Measurements from ENCODE around the gene RGS2.

Gene RGS2

DNA sequence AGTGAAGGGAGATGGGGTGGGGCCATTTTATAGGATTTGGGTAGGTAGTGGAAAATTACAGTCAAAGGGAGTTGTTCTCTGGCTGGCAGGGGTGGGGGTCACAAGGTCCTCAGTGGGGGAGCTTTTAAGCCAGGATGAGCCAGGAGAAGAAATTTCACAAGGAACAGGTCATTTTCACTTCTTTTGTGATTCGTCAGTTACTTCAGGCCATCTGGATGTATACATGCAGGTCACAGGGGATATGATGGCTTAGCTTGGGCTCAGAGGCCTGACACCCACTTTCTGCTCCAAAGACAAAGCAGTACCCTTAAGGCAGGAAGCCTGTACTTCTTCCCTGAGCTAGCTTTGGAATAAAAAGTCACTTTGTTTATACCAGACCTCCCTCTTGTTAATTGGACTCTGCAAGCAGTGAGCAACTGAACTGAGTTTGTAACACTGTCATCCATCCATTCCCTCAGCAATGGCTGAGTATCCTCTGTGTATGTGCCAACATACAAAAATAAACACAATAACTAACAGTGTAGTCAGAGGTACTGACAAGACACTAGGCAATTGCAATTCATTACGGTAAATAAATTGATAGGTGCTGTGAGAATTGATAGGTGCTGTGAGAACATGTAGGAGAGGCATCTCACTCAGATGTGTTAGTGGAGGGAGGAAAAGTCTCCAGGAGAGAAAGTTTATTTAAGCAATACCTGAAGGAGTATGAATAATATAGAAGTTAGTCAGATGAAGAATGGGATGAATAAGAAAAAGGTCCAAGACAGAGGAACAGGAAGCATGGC is 14.7 kb upstream of the RGS2 start:
- H3K27me3 ChIP-seq (replicated peaks; ENCODE audit: insufficient read depth, low read length): no peaks in the 10 kb centered on the region
- H3K27ac ChIP-seq (ENCODE audit: low read length): no peak overlapping the region
- no peaks in the 10 kb centered on the region for H3K4me1 ChIP-seq (ENCODE audit: low read length)
- H3K9me3 ChIP-seq (replicated peaks; ENCODE audit: insufficient read depth, low read length): no peaks in the 10 kb centered on the region
- DNase-seq: no peak
- H2AFZ ChIP-seq (ENCODE audit: low read length): no peak overlapping the region
- no peaks in the 10 kb centered on the region for H3K36me3 ChIP-seq (replicated peaks; ENCODE audit: insufficient read depth, low read length)
- no peak overlapping the region for H3K4me3 ChIP-seq (ENCODE audit: low read length)
- no peak overlapping the region for H3K9ac ChIP-seq (ENCODE audit: low read length)
- no peaks in the 10 kb centered on the region for H3K79me2 ChIP-seq (ENCODE audit: low read length)
- H4K20me1 ChIP-seq (ENCODE audit: insufficient read depth, low read length): no peaks in the 10 kb centered on the region
- no peaks in the 10 kb centered on the region for H3K9me2 ChIP-seq (replicated peaks; ENCODE audit: insufficient read depth, low read length)
- H3K4me2 ChIP-seq (ENCODE audit: low read depth, low read length): no peak overlapping the region
- H3F3A ChIP-seq (ENCODE audit: insufficient read depth, low read length): no peaks in the 10 kb centered on the region
- TF ChIP-seq EZH2 (optimal IDR thresholded peaks at IDR 0.05; ENCODE audit: low read depth, low read length) (no peak), EZH2phosphoT487 (IDR thresholded peaks at IDR 0.05; ENCODE audit: low read length) (no peak)
- TF ChIP-seq, protein P1, sequence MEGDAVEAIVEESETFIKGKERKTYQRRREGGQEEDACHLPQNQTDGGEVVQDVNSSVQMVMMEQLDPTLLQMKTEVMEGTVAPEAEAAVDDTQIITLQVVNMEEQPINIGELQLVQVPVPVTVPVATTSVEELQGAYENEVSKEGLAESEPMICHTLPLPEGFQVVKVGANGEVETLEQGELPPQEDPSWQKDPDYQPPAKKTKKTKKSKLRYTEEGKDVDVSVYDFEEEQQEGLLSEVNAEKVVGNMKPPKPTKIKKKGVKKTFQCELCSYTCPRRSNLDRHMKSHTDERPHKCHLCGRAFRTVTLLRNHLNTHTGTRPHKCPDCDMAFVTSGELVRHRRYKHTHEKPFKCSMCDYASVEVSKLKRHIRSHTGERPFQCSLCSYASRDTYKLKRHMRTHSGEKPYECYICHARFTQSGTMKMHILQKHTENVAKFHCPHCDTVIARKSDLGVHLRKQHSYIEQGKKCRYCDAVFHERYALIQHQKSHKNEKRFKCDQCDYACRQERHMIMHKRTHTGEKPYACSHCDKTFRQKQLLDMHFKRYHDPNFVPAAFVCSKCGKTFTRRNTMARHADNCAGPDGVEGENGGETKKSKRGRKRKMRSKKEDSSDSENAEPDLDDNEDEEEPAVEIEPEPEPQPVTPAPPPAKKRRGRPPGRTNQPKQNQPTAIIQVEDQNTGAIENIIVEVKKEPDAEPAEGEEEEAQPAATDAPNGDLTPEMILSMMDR (IDR thresholded peaks at IDR 0.05; ENCODE audit: low read length): no peak

DNA sequence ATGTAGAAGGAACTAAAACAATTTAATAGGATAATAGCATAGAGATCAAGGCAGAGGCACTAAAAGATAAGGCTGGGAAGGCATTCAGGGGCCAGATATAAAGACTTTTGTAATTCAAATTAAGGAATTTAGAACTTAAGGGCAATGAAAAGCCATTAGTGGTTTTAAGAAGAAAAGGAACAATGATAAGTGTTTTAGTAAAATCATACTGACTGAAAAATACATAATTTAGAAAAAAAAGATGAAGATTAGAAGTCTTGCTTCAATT is 14.1 kb upstream of the RGS2 start:
- H3K36me3 ChIP-seq (replicated peaks; ENCODE audit: insufficient read depth, low read length): no peaks in the 10 kb centered on the region
- no peaks in the 10 kb centered on the region for H3K4me1 ChIP-seq (ENCODE audit: low read length)
- H3K79me2 ChIP-seq (ENCODE audit: low read length): no peaks in the 10 kb centered on the region
- no peak overlapping the region for H2AFZ ChIP-seq (ENCODE audit: low read length)
- H3K27ac ChIP-seq (ENCODE audit: low read length): no peak overlapping the region
- no peaks in the 10 kb centered on the region for H3F3A ChIP-seq (ENCODE audit: insufficient read depth, low read length)
- TF ChIP-seq EZH2phosphoT487 (IDR thresholded peaks at IDR 0.05; ENCODE audit: low read length) (no peak), EZH2 (optimal IDR thresholded peaks at IDR 0.05; ENCODE audit: low read depth, low read length) (no peak)
- TF ChIP-seq, protein P1 (IDR thresholded peaks at IDR 0.05; ENCODE audit: low read length): no peak
- H3K4me3 ChIP-seq (ENCODE audit: low read length): no peak overlapping the region
- H3K27me3 ChIP-seq (replicated peaks; ENCODE audit: insufficient read depth, low read length): no peaks in the 10 kb centered on the region
- H3K9ac ChIP-seq (ENCODE audit: low read length): no peak overlapping the region
- DNase-seq: no peak
- H3K9me3 ChIP-seq (replicated peaks; ENCODE audit: insufficient read depth, low read length): no peaks in the 10 kb centered on the region
- H4K20me1 ChIP-seq (ENCODE audit: insufficient read depth, low read length): no peaks in the 10 kb centered on the region
- H3K9me2 ChIP-seq (replicated peaks; ENCODE audit: insufficient read depth, low read length): no peaks in the 10 kb centered on the region
- no peak overlapping the region for H3K4me2 ChIP-seq (ENCODE audit: low read depth, low read length)

DNA sequence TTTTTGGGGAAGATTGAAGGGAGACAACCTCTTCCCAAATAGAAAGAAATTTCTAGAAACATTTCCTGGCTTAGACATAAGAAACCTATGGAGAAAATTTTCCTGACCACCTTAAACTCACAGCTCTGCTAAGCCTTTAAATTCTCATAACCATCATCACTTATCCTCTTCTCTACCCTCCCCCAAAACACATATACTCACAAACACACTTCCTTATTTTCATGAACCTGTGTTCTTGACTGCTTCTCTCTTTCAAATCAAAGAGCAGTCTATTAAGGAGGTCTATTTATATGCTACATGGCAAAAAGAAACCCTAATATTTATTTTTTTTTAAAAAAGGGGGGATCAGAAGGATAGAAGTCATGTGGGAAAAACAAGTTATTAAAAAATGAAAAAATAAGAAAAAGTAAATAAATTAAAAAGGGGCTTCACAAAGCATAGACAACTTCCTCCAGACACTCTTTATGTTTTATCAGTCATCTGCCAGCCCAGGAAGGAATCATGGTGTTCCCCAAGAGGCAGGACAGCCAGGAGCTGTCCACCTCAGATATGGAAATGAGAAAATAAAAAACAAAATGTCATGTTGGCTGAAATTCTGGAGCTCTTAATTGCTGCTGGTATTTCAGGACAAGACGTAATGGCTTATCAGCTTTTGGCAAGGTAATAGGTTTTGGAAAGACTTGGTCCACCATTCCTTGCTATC is 12.8 kb upstream of the RGS2 start:
- H4K20me1 ChIP-seq (ENCODE audit: insufficient read depth, low read length): no peaks in the 10 kb centered on the region
- no peak for DNase-seq
- H3K4me1 ChIP-seq (ENCODE audit: low read length): no peaks in the 10 kb centered on the region
- H2AFZ ChIP-seq (ENCODE audit: low read length): no peak overlapping the region
- H3K27me3 ChIP-seq (replicated peaks; ENCODE audit: insufficient read depth, low read length): no peaks in the 10 kb centered on the region
- TF ChIP-seq EZH2phosphoT487 (IDR thresholded peaks at IDR 0.05; ENCODE audit: low read length) (no peak), EZH2 (optimal IDR thresholded peaks at IDR 0.05; ENCODE audit: low read depth, low read length) (no peak)
- TF ChIP-seq, protein P1 (IDR thresholded peaks at IDR 0.05; ENCODE audit: low read length): no peak
- no peaks in the 10 kb centered on the region for H3K36me3 ChIP-seq (replicated peaks; ENCODE audit: insufficient read depth, low read length)
- no peak overlapping the region for H3K4me2 ChIP-seq (ENCODE audit: low read depth, low read length)
- H3K79me2 ChIP-seq (ENCODE audit: low read length): no peaks in the 10 kb centered on the region
- H3K9me2 ChIP-seq (replicated peaks; ENCODE audit: insufficient read depth, low read length): no peaks in the 10 kb centered on the region
- H3K4me3 ChIP-seq (ENCODE audit: low read length): no peak overlapping the region
- no peaks in the 10 kb centered on the region for H3F3A ChIP-seq (ENCODE audit: insufficient read depth, low read length)
- no peak overlapping the region for H3K9ac ChIP-seq (ENCODE audit: low read length)
- H3K9me3 ChIP-seq (replicated peaks; ENCODE audit: insufficient read depth, low read length): no peaks in the 10 kb centered on the region
- H3K27ac ChIP-seq (ENCODE audit: low read length): no peak overlapping the region
